NCI-H1092 (cell line): ENCODE measurements around the gene VIPR1.
"Not testable (repeated sequence)": the region's sequence is repeated elsewhere in the genome, so short reads cannot be mapped to it uniquely, and the experiment has no call there.

Source experiments
- DNase-seq: peaks from one replicate; lab custom pipeline; 2025; lab: John Stamatoyannopoulos, UW

Gene VIPR1

GRCh38 chr3:42578054-42578453 lies 75.6 kb downstream of the VIPR1 start:
- no peak for DNase-seq

- not testable (repeated sequence) for DNase-seq
Observed at GRCh38 chr3:42579346-42579745, 76.9 kb downstream of the VIPR1 start.

GRCh38 chr3:42581400-42581708 lies 78.9 kb downstream of the VIPR1 start:
- DNase-seq = no peak

GRCh38 chr3:42581709-42582473 lies 79.4 kb downstream of the VIPR1 start, which contains the start of gene SEC22C:
Gene SEC22C, minus strand, starts transcription at chr3:42581967. Its CDS starts 12,921 bp downstream, at chr3:42569046.
- peak; percentile 92 for DNase-seq

- no peak for DNase-seq
Observed at GRCh38 chr3:42582474-42583070, 80.1 kb downstream of the VIPR1 start.
